BLaER1 (cell line): ENCODE measurements around the gene AFMID.

Experiments used
- H3K27ac ChIP-seq: shearing (Covaris generic); formaldehyde crosslinking; 2 replicates; pipeline ENCODE4 v1.8.1; 2022
- H3K27me3 ChIP-seq: shearing (Covaris generic); formaldehyde crosslinking; 2 replicates; pipeline ENCODE4 v1.8.1; 2022
- H3K36me3 ChIP-seq: shearing (Covaris generic); formaldehyde crosslinking; 2 replicates; pipeline ENCODE4 v1.8.1; 2022
- H3K4me1 ChIP-seq: shearing (Covaris generic); formaldehyde crosslinking; 2 replicates; pipeline ENCODE4 v1.8.1; 2022
- H3K4me2 ChIP-seq: shearing (Covaris generic); formaldehyde crosslinking; 2 replicates; pipeline ENCODE4 v1.8.1; 2022
- H3K4me3 ChIP-seq: shearing (Covaris generic); formaldehyde crosslinking; 2 replicates; pipeline ENCODE4 v1.8.1; 2022
- H3K9ac ChIP-seq: shearing (Covaris generic); formaldehyde crosslinking; 2 replicates; pipeline ENCODE4 v1.8.1; 2022
- H3K9me3 ChIP-seq: shearing (Covaris generic); formaldehyde crosslinking; 2 replicates; pipeline ENCODE4 v1.8.1; 2022
- H4K20me1 ChIP-seq: shearing (Covaris generic); formaldehyde crosslinking; 2 replicates; pipeline ENCODE4 v1.8.1; 2022
- Cebpa-rat ChIP-seq: shearing (Covaris generic); IDR thresholded peaks from 2 replicates; pipeline ENCODE4 v1.8.1; 2022

Gene AFMID

DNA sequence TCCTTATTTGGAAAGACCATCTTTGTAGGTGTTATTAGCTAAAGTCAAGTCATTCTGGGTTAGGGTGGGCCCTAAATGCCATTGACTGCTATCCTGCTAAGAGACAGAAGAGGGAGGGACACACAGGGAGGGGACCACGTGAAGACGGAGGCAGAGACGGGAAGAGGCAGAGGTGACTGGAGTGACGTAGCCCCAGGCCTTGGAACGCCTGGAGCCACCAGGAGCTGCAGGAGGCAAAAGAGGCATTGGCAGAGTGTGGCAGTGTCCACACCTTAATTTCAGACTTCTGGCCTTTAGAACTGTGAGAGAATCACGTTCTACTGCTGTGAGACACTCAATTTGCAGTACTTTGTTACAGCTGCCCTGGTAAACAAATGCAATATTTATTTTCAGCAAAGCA, 13.3 kb downstream of the AFMID start:
- H3K27ac ChIP-seq: no peak overlapping the region
- H3K4me1 ChIP-seq: peaks cover 30% of the 10 kb centered on the region
- peaks cover 87% of the 10 kb centered on the region for H3K36me3 ChIP-seq
- H3K27me3 ChIP-seq: no peaks in the 10 kb centered on the region
- no peak overlapping the region for H3K4me2 ChIP-seq
- no peak for TF ChIP-seq Cebpa-rat
- no peak overlapping the region for H3K4me3 ChIP-seq
- H3K9ac ChIP-seq: no peak overlapping the region
- H3K9me3 ChIP-seq: no peaks in the 10 kb centered on the region
- H4K20me1 ChIP-seq: 0 out of 2 replicates have a peak, but pooled peaks cover 17% of the 10 kb centered on the region

- peaks cover 85% of the 10 kb centered on the region for H3K36me3 ChIP-seq
Measured at GRCh38 chr17:78202666-78203065, 15.5 kb downstream of the AFMID start.

GRCh38 chr17:78204387-78205123, 17.4 kb downstream of the AFMID start:
- Histone ChIP-seq H3K27me3 (no peaks in the 10 kb centered on the region), H3K9ac (no peak overlapping the region), H3K9me3 (no peaks in the 10 kb centered on the region), H3K36me3 (peaks cover 78% of the 10 kb centered on the region), H3K4me3 (no peak overlapping the region), H3K4me2 (no peak overlapping the region), H3K4me1 (peaks cover 4% of the 10 kb centered on the region), H4K20me1 (0 out of 2 replicates have a peak, but pooled peaks cover 13% of the 10 kb centered on the region), H3K27ac (no peak overlapping the region)
- TF ChIP-seq Cebpa-rat: no peak

More at GRCh38 chr17:78202666-78203065, 15.5 kb downstream of the AFMID start:
- no peak overlapping the region for H3K9ac ChIP-seq
- no peaks in the 10 kb centered on the region for H3K27me3 ChIP-seq
- H3K27ac ChIP-seq: no peak overlapping the region
- H4K20me1 ChIP-seq: 0 out of 2 replicates have a peak, but pooled peaks cover 17% of the 10 kb centered on the region
- no peaks in the 10 kb centered on the region for H3K9me3 ChIP-seq
- H3K4me2 ChIP-seq: no peak overlapping the region
- H3K4me3 ChIP-seq: no peak overlapping the region
- peaks cover 23% of the 10 kb centered on the region for H3K4me1 ChIP-seq
- TF ChIP-seq Cebpa-rat: no peak

DNA sequence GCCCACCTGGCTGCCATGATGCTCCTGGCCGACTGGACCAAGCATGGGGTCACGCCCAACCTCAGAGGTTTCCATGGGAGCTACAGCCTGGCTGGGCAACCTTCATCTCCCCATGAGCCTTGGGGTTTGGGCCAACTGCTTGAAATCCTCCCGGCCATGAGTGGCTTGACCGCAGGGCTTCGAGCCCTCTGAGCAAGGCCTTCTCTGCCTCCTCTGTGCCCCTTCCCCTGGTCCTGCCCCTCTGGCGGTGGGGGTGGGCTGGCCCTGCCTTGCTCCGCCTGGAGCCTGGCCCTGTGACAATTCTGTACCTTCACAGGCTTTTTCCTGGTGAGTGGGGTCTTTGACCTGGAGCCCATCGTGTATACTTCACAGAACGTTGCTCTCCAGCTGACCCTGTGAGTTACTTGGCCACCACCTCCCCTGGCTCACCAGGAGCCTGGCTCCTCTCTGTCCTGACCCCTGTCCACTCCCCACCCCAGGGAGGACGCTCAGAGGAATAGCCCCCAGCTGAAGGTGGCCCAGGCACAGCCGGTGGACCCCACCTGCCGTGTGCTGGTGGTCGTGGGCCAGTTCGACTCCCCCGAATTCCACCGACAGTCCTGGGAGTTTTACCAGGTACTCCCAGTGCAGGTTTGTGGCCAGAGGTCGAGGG, 18.1 kb downstream of the AFMID start:
- Histone ChIP-seq H3K9ac (no peak overlapping the region), H4K20me1 (0 out of 2 replicates have a peak, but pooled peaks cover 7% of the 10 kb centered on the region), H3K4me3 (no peak overlapping the region), H3K4me1 (no peaks in the 10 kb centered on the region), H3K27me3 (no peaks in the 10 kb centered on the region), H3K36me3 (peaks cover 72% of the 10 kb centered on the region), H3K27ac (no peak overlapping the region), H3K4me2 (no peak overlapping the region), H3K9me3 (no peaks in the 10 kb centered on the region)
- TF ChIP-seq Cebpa-rat: no peak

GRCh38 chr17:78206298-78206697, 19.1 kb downstream of the AFMID start:
- H3K4me1 ChIP-seq: no peaks in the 10 kb centered on the region
- no peak overlapping the region for H3K4me3 ChIP-seq
- H3K9ac ChIP-seq: no peak overlapping the region
- no peak overlapping the region for H3K27ac ChIP-seq
- H3K4me2 ChIP-seq: no peak overlapping the region
- 0 out of 2 replicates have a peak, but pooled peaks cover 7% of the 10 kb centered on the region for H4K20me1 ChIP-seq
- no peaks in the 10 kb centered on the region for H3K9me3 ChIP-seq
- H3K36me3 ChIP-seq: peaks cover 63% of the 10 kb centered on the region
- no peak for TF ChIP-seq Cebpa-rat
- H3K27me3 ChIP-seq: no peaks in the 10 kb centered on the region

DNA sequence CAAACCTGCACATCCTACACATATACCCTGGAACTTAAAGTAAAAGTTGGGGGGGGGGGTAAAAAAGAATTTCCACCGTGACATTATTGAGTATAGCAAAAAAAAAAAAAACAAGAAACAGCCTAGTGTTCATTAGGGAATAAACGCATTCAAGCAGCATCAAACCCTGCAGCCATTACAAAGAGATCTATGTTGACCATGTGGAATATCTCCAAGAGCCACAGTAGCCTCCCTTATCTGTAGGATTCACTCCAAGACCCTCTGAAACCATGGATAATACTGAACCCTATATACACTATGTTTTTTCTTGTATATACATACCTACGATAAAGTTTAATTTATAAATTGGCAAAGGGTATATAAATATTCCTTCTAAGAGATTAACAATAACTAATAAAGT, 21.3 kb downstream of the AFMID start:
- TF ChIP-seq Cebpa-rat: no peak
- H3K27ac ChIP-seq: no peak overlapping the region
- H3K4me3 ChIP-seq: no peak overlapping the region
- peaks cover 45% of the 10 kb centered on the region for H3K36me3 ChIP-seq
- no peaks in the 10 kb centered on the region for H3K27me3 ChIP-seq
- H3K9ac ChIP-seq: no peak overlapping the region
- H4K20me1 ChIP-seq: 0 out of 2 replicates have a peak, but pooled peaks cover 7% of the 10 kb centered on the region
- no peaks in the 10 kb centered on the region for H3K9me3 ChIP-seq
- H3K4me2 ChIP-seq: no peak overlapping the region
- H3K4me1 ChIP-seq: 0 out of 2 replicates have a peak, but pooled peaks cover 2% of the 10 kb centered on the region

DNA sequence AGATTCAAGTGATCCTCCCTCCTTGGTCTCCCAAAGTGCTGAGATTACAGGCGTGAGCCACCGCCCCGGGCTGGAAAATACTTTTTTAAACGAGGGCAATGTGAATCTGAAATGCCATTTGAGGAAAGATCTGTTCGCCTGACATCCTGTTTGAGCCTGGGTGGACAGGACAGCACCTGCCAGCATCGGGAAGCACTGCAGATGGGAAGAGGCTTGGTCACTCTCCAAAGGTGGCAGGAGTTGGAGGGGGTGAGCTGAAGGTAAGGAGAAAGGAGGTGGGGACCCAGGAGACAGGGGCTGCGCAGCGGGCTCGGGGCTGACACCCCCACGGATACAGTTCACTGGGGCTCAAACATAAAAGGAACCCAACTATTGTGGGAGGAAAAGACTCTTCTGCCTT, 22.9 kb downstream of the AFMID start:
- Histone ChIP-seq H3K27me3 (no peaks in the 10 kb centered on the region), H3K27ac (no peak overlapping the region), H3K4me3 (no peak overlapping the region), H3K9ac (no peak overlapping the region), H4K20me1 (0 out of 2 replicates have a peak, but pooled peaks cover 4% of the 10 kb centered on the region), H3K4me1 (peaks cover 14% of the 10 kb centered on the region), H3K4me2 (no peak overlapping the region), H3K9me3 (no peaks in the 10 kb centered on the region), H3K36me3 (peaks cover 28% of the 10 kb centered on the region)
- no peak for TF ChIP-seq Cebpa-rat

- Histone ChIP-seq H3K36me3 (peaks cover 19% of the 10 kb centered on the region), H3K4me2 (no peak overlapping the region), H3K27ac (no peak overlapping the region), H3K4me3 (no peak overlapping the region), H3K9me3 (no peaks in the 10 kb centered on the region), H4K20me1 (no peaks in the 10 kb centered on the region), H3K4me1 (peaks cover 23% of the 10 kb centered on the region), H3K9ac (no peak overlapping the region), H3K27me3 (no peaks in the 10 kb centered on the region)
- no peak for TF ChIP-seq Cebpa-rat
Measured at GRCh38 chr17:78211032-78211431, 23.9 kb downstream of the AFMID start.

DNA sequence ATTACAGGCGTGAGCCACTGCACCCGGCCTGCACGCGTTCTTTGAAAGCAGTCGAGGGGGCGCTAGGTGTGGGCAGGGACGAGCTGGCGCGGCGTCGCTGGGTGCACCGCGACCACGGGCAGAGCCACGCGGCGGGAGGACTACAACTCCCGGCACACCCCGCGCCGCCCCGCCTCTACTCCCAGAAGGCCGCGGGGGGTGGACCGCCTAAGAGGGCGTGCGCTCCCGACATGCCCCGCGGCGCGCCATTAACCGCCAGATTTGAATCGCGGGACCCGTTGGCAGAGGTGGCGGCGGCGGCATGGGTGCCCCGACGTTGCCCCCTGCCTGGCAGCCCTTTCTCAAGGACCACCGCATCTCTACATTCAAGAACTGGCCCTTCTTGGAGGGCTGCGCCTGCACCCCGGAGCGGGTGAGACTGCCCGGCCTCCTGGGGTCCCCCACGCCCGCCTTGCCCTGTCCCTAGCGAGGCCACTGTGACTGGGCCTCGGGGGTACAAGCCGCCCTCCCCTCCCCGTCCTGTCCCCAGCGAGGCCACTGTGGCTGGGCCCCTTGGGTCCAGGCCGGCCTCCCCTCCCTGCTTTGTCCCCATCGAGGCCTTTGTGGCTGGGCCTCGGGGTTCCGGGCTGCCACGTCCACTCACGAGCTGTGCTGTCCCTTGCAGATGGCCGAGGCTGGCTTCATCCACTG, 27.0 kb downstream of the AFMID start, which contains the start of gene BIRC5:
BIRC5 (plus strand) TSS at position 238 of the 690 bp plus-strand sequence; CDS start at position 302, 64 bp downstream.
- no peak for TF ChIP-seq Cebpa-rat

More for the DNA sequence above, 27.0 kb downstream of the AFMID start, which contains the start of gene BIRC5:
- Histone ChIP-seq H3K9me3 (no peaks in the 10 kb centered on the region), H3K9ac (peak within 1 kb of the TSS; percentile 96), H3K4me2 (peak within 1 kb of the TSS; percentile 96), H4K20me1 (0 out of 2 replicates have a peak, but pooled peaks cover 7% of the 10 kb centered on the region), H3K4me3 (peak within 1 kb of the TSS; percentile 90), H3K27me3 (no peaks in the 10 kb centered on the region), H3K4me1 (peaks cover 29% of the 10 kb centered on the region), H3K27ac (peak within 1 kb of the TSS; percentile 94), H3K36me3 (peaks cover 31% of the 10 kb centered on the region)
